ENCODE results near the gene USP17L20.
"Not testable (repeated sequence)": the region's sequence is repeated elsewhere in the genome, so short reads cannot be mapped to it uniquely, and the experiment has no call there.

Gene USP17L20, protein sequence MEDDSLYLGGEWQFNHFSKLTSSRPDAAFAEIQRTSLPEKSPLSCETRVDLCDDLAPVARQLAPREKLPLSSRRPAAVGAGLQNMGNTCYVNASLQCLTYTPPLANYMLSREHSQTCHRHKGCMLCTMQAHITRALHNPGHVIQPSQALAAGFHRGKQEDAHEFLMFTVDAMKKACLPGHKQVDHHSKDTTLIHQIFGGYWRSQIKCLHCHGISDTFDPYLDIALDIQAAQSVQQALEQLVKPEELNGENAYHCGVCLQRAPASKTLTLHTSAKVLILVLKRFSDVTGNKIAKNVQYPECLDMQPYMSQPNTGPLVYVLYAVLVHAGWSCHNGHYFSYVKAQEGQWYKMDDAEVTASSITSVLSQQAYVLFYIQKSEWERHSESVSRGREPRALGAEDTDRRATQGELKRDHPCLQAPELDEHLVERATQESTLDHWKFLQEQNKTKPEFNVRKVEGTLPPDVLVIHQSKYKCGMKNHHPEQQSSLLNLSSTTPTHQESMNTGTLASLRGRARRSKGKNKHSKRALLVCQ

DNA sequence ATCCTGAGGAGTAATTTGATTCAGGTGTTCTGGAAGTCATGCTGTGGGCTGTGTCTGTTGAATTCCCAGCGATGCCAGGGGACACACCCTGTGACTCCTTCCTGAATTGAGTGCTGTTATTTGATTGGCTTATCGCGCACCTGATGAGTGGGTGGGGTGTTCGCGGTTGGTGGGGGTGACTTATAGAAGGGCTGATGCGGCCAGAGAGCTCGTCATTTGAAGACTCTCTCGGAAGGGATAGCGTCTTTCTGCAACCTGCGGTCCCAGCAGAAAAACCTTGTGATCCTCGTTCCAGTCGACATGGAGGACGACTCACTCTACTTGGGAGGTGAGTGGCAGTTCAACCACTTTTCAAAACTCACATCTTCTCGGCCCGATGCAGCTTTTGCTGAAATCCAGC, at the start of gene USP17L20:
Gene USP17L20 (plus strand): TSS at position 301 of the 400 bp plus-strand sequence. CDS start 0 bp downstream, at position 301.
- FAIRE-seq; DNase-seq (ENCODE audit: low spot score): not testable (repeated sequence)

DNA sequence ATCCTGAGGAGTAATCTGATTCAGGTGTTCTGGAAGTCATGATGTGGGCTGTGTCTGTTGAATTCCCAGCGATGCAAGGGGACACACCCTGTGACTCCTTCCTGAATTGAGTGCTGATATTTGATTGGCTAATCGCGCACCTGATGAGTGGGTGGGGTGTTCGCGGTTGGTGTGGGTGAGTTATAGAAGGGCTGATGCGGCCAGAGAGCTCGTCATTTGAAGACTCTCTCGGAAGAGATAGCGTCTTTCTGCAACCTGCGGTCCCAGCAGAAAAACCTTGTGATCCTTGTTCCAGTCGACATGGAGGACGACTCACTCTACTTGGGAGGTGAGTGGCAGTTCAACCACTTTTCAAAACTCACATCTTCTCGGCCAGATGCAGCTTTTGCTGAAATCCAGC, 47.6 kb upstream of the USP17L20 start, which contains the start of gene USP17L10:
Gene USP17L10 (plus strand): TSS at position 301 of the 400 bp plus-strand sequence. CDS start 0 bp downstream, at position 301.
- not testable (repeated sequence) for DNase-seq (ENCODE audit: low spot score); FAIRE-seq

DNA sequence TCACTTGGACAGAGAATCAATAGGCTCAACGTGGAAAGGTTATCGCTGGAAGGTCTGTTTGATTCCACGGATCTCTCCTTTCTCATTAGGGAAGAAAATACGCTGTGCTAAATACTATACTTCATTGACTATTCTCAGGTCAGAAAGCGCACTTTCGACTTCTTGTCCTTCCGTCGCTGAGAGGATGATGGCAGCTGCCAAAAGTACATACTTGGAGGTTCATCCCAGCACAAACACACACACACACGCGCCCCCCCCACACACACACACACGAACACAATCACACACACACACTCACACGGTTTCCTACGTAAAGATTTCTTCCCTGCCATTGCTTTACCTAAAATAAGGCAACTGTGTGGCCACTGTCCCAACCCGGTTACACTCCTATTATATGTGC, 43.2 kb upstream of the USP17L20 start:
- not testable (repeated sequence) for FAIRE-seq; DNase-seq (ENCODE audit: low spot score)

DNA sequence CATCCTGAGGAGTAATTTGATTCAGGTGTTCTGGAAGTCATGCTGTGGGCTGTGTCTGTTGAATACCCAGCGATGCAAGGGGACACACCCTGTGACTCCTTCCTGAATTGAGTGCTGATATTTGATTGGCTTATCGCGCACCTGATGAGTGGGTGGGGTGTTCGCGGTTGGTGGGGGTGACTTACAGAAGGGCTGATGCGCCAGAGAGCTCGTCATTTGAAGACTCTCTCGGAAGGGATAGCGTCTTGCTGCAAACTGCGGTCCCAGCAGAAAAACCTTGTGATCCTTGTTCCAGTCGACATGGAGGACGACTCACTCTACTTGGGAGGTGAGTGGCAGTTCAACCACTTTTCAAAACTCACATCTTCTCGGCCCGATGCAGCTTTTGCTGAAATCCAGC, 42.8 kb upstream of the USP17L20 start, which contains the start of gene USP17L11:
Gene USP17L11 (plus strand): TSS at position 301 of the 400 bp plus-strand sequence. CDS start 0 bp downstream, at position 301.
- FAIRE-seq; DNase-seq (ENCODE audit: low spot score): not testable (repeated sequence)

DNA sequence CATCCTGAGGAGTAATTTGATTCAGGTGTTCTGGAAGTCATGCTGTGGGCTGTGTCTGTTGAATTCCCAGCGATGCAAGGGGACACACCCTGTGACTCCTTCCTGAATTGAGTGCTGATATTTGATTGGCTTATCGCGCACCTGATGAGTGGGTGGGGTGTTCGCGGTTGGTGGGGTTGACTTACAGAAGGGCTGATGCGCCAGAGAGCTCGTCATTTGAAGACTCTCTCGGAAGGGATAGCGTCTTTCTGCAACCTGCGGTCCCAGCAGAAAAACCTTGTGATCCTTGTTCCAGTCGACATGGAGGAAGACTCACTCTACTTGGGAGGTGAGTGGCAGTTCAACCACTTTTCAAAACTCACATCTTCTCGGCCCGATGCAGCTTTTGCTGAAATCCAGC, 38.1 kb upstream of the USP17L20 start, which contains the start of gene USP17L12:
Gene USP17L12 (plus strand): TSS at position 301 of the 400 bp plus-strand sequence. CDS start 0 bp downstream, at position 301.
- DNase-seq (ENCODE audit: low spot score); FAIRE-seq: not testable (repeated sequence)

DNA sequence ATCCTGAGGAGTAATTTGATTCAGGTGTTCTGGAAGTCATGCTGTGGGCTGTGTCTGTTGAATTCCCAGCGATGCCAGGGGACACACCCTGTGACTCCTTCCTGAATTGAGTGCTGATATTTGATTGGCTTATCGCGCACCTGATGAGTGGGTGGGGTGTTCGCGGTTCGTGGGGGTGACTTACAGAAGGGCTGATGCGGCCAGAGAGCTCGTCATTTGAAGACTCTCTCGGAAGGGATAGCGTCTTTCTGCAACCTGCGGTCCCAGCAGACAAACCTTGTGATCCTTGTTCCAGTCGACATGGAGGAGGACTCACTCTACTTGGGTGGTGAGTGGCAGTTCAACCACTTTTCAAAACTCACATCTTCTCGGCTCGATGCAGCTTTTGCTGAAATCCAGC, 33.3 kb upstream of the USP17L20 start, which contains the start of gene USP17L13:
Gene USP17L13 (plus strand): TSS at position 301 of the 400 bp plus-strand sequence. CDS start 0 bp downstream, at position 301.
- DNase-seq (ENCODE audit: low spot score); FAIRE-seq: not testable (repeated sequence)

DNA sequence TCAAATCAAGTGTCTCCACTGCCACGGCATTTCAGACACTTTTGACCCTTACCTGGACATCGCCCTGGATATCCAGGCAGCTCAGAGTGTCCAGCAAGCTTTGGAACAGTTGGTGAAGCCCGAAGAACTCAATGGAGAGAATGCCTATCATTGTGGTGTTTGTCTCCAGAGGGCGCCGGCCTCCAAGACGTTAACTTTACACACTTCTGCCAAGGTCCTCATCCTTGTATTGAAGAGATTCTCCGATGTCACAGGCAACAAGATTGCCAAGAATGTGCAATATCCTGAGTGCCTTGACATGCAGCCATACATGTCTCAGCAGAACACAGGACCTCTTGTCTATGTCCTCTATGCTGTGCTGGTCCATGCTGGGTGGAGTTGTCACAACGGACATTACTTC, 27.7 kb upstream of the USP17L20 start:
- DNase-seq (ENCODE audit: low spot score); FAIRE-seq: not testable (repeated sequence)

DNA sequence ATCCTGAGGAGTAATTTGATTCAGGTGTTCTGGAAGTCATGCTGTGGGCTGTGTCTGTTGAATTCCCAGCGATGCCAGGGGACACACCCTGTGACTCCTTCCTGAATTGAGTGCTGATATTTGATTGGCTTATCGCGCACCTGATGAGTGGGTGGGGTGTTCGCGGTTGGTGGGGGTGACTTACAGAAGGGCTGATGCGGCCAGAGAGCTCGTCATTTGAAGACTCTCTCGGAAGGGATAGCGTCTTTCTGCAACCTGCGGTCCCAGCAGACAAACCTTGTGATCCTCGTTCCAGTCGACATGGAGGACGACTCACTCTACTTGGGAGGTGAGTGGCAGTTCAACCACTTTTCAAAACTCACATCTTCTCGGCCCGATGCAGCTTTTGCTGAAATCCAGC, 23.8 kb upstream of the USP17L20 start, which contains the start of gene USP17L15:
Gene USP17L15 (plus strand): TSS at position 301 of the 400 bp plus-strand sequence. CDS start 0 bp downstream, at position 301.
- FAIRE-seq; DNase-seq (ENCODE audit: low spot score): not testable (repeated sequence)

DNA sequence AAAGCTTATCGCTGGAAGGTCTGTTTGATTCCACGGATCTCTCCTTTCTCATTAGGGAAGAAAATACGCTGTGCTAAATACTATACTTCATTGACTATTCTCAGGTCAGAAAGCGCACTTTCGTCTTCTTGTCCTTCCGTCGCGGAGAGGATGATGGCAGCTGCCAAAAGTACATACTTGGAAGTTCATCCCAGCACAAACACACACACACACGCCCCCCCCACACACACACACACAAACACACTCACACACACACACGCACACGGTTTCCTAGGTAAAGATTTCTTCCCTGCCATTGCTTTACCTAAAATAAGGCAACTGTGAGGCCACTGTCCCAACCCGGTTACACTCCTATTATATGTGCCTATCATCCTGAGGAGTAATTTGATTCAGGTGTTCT, 19.5 kb upstream of the USP17L20 start:
- not testable (repeated sequence) for FAIRE-seq; DNase-seq (ENCODE audit: low spot score)

DNA sequence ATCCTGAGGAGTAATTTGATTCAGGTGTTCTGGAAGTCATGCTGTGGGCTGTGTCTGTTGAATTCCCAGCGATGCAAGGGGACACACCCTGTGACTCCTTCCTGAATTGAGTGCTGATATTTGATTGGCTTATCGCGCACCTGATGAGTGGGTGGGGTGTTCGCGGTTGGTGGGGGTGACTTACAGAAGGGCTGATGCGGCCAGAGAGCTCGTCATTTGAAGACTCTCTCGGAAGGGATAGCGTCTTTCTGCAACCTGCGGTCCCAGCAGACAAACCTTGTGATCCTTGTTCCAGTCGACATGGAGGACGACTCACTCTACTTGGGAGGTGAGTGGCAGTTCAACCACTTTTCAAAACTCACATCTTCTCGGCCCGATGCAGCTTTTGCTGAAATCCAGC, 14.3 kb upstream of the USP17L20 start, which contains the start of gene USP17L17:
Gene USP17L17 (plus strand): TSS at position 301 of the 400 bp plus-strand sequence. CDS start 0 bp downstream, at position 301.
- FAIRE-seq: not testable (repeated sequence)

DNA sequence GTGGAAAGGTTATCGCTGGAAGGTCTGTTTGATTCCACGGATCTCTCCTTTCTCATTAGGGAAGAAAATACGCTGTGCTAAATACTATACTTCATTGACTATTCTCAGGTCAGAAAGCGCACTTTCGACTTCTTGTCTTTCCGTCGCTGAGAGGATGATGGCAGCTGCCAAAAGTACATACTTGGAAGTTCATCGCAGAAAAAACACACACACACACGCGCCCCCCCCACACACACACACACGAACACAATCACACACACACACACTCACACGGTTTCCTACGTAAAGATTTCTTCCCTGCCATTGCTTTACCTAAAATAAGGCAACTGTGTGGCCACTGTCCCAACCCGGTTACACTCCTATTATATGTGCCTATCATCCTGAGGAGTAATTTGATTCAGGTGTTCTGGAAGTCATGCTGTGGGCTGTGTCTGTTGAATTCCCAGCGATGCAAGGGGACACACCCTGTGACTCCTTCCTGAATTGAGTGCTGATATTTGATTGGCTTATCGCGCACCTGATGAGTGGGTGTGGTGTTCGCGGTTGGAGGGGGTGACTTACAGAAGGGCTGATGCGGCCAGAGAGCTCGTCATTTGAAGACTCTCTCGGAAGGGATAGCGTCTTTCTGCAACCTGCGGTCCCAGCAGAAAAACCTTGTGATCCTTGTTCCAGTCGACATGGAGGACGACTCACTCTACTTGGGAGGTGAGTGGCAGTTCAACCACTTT, 9.8 kb upstream of the USP17L20 start, which contains the start of gene USP17L18:
Gene USP17L18 (plus strand): TSS at position 678 of the 728 bp plus-strand sequence. CDS start 0 bp downstream, at position 678.
- not testable (repeated sequence) for DNase-seq (ENCODE audit: low spot score); FAIRE-seq

More for the DNA sequence above, 14.3 kb upstream of the USP17L20 start, which contains the start of gene USP17L17:
- not testable (repeated sequence) for DNase-seq (ENCODE audit: low spot score)

DNA sequence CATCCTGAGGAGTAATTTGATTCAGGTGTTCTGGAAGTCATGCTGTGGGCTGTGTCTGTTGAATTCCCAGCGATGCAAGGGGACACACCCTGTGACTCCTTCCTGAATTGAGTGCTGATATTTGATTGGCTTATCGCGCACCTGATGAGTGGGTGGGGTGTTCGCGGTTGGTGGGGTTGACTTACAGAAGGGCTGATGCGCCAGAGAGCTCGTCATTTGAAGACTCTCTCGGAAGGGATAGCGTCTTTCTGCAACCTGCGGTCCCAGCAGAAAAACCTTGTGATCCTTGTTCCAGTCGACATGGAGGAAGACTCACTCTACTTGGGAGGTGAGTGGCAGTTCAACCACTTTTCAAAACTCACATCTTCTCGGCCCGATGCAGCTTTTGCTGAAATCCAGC, 4.8 kb upstream of the USP17L20 start, which contains the start of gene USP17L19:
Gene USP17L19 (plus strand): TSS at position 301 of the 400 bp plus-strand sequence. CDS start 0 bp downstream, at position 301.
- DNase-seq (ENCODE audit: low spot score): not testable (repeated sequence)

DNA sequence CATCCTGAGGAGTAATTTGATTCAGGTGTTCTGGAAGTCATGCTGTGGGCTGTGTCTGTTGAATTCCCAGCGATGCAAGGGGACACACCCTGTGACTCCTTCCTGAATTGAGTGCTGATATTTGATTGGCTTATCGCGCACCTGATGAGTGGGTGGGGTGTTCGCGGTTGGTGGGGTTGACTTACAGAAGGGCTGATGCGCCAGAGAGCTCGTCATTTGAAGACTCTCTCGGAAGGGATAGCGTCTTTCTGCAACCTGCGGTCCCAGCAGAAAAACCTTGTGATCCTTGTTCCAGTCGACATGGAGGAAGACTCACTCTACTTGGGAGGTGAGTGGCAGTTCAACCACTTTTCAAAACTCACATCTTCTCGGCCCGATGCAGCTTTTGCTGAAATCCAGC, 4.6 kb downstream of the USP17L20 start, which contains the start of gene USP17L21:
Gene USP17L21 (plus strand): TSS at position 301 of the 400 bp plus-strand sequence. CDS start 0 bp downstream, at position 301.
- not testable (repeated sequence) for DNase-seq (ENCODE audit: low spot score); FAIRE-seq

More for the DNA sequence above, 4.8 kb upstream of the USP17L20 start, which contains the start of gene USP17L19:
- FAIRE-seq: not testable (repeated sequence)

DNA sequence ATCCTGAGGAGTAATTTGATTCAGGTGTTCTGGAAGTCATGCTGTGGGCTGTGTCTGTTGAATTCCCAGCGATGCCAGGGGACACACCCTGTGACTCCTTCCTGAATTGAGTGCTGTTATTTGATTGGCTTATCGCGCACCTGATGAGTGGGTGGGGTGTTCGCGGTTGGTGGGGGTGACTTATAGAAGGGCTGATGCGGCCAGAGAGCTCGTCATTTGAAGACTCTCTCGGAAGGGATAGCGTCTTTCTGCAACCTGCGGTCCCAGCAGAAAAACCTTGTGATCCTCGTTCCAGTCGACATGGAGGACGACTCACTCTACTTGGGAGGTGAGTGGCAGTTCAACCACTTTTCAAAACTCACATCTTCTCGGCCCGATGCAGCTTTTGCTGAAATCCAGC, 9.4 kb downstream of the USP17L20 start, which contains the start of gene USP17L22:
Gene USP17L22 (plus strand): TSS at position 301 of the 400 bp plus-strand sequence. CDS start 0 bp downstream, at position 301.
- not testable (repeated sequence) for DNase-seq (ENCODE audit: low spot score); FAIRE-seq

DNA sequence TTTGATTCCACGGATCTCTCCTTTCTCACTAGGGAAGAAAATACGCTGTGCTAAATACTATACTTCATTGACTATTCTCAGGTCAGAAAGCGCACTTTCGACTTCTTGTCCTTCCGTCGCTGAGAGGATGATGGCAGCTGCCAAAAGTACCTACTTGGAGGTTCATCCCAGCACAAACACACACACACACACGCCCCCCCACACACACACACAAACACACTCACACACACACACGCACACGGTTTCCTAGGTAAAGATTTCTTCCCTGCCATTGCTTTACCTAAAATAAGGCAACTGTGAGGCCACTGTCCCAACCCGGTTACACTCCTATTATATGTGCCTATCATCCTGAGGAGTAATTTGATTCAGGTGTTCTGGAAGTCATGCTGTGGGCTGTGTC, 13.8 kb downstream of the USP17L20 start:
- not testable (repeated sequence) for DNase-seq (ENCODE audit: low spot score); FAIRE-seq

Data from RCC 7860 (cell line).